DOHH2 (cell line): ENCODE data around the gene CD2BP2.

Experiments used
- EZH2phosphoT487 ChIP-seq: fragments of 200-600 bp; sonication (generic); IDR thresholded peaks from 2 replicates; pipeline ENCODE4 v1.6.1; 2017; ENCODE audit warnings: borderline replicate concordance, mild to moderate bottlenecking, antibody characterized with exemption, low read length, moderate library complexity, mixed read lengths
- TF ChIP-seq, protein P1 (sequence below): fragments of 200-600 bp; sonication (generic); IDR thresholded peaks from one replicate; pipeline ENCODE4 v1.5.1; 2014; ENCODE audit warnings: antibody characterized with exemption, mild to moderate bottlenecking, low read depth, low read length; ENCODE audit not compliant: poor library complexity, severe bottlenecking

DNA sequence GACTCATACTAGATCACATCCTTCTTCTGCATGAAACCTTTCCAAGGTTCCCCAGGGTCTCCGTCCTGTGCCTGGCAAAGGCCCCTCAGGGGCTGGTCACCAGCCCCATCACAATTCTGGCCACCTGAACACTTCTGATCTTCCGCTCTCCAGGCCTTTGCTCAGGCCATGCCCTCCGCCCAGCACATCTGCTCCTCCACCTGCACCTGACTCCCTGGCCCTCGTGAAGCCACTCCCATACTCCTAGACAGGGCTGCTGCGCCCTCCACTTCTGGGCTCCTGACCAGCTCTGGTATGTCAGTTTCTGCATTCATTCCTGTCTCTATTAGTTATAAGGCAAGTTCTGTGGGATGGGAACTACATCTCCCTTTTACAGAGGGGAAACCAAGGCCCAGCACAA lies 17.6 kb upstream of the CD2BP2 start:
- TF ChIP-seq, protein P1, sequence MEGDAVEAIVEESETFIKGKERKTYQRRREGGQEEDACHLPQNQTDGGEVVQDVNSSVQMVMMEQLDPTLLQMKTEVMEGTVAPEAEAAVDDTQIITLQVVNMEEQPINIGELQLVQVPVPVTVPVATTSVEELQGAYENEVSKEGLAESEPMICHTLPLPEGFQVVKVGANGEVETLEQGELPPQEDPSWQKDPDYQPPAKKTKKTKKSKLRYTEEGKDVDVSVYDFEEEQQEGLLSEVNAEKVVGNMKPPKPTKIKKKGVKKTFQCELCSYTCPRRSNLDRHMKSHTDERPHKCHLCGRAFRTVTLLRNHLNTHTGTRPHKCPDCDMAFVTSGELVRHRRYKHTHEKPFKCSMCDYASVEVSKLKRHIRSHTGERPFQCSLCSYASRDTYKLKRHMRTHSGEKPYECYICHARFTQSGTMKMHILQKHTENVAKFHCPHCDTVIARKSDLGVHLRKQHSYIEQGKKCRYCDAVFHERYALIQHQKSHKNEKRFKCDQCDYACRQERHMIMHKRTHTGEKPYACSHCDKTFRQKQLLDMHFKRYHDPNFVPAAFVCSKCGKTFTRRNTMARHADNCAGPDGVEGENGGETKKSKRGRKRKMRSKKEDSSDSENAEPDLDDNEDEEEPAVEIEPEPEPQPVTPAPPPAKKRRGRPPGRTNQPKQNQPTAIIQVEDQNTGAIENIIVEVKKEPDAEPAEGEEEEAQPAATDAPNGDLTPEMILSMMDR, result no peak
- TF ChIP-seq EZH2phosphoT487, result no peak
